Fibroblast of lung (primary cell): ENCODE measurements around the gene DPM1. TPM values are rescaled to one million over a fixed set of nuclear protein-coding genes. Genes with fewer than 3 reads are reported as not detected.

Source experiments
- DNase-seq, 2 donors: peaks; one replicate each; pipeline versions ENCODE4 v3.0.0 to v3.0.0-alpha.2; 2010; ENCODE audit warnings: low read depth in 2 of 2
- H2AFZ ChIP-seq: 2 replicates; pipeline ENCODE4 v1.5.1; 2012; ENCODE audit warnings: low read length, control low read depth, inconsistent platforms
- H3K27ac ChIP-seq: 2 replicates; pipeline ENCODE4 v1.5.1; 2011; ENCODE audit warnings: low read length, control low read depth; ENCODE audit not compliant: insufficient read depth
- H3K27me3 ChIP-seq: 2 replicates; pipeline ENCODE4 v1.5.1; 2011; ENCODE audit warnings: mild to moderate bottlenecking, low read length; ENCODE audit not compliant: control insufficient read depth, insufficient read depth
- H3K36me3 ChIP-seq: 2 replicates; pipeline ENCODE4 v1.5.1; 2011; ENCODE audit warnings: low read length; ENCODE audit not compliant: control insufficient read depth, insufficient read depth
- H3K4me1 ChIP-seq: 2 replicates; pipeline ENCODE4 v1.5.1; 2011; ENCODE audit warnings: low read length; ENCODE audit not compliant: control insufficient read depth, insufficient read depth; ENCODE audit errors: extremely low read depth
- H3K4me2 ChIP-seq: 2 replicates; pipeline ENCODE4 v1.5.1; 2011; ENCODE audit warnings: low read length, control low read depth; ENCODE audit not compliant: insufficient read depth; ENCODE audit errors: extremely low read depth
- H3K4me3 ChIP-seq, 4 experiments: fragments of 200-600 bp in 1 of 4; sonication (generic) in 1 of 4; replicated peaks in 1 of 4; 2 replicates each; pipeline ENCODE4 v1.5.1; 2011 to 2016; ENCODE audit warnings: low read length in 4 of 4, low read depth in 3 of 4, mild to moderate bottlenecking in 3 of 4, control low read depth in 2 of 4, inconsistent platforms in 1 of 4, mixed read lengths in 1 of 4; ENCODE audit not compliant: insufficient read depth in 1 of 4; ENCODE audit errors: control extremely low read depth in 1 of 4
- H3K79me2 ChIP-seq: 2 replicates; pipeline ENCODE4 v1.5.1; 2012; ENCODE audit warnings: mild to moderate bottlenecking, low read length, inconsistent platforms; ENCODE audit not compliant: control insufficient read depth, insufficient read depth
- H3K9ac ChIP-seq: 2 replicates; pipeline ENCODE4 v1.5.1; 2011; ENCODE audit warnings: mild to moderate bottlenecking, low read length, control low read depth; ENCODE audit not compliant: insufficient read depth
- H3K9me3 ChIP-seq: 2 replicates; pipeline ENCODE4 v1.5.1; 2012; ENCODE audit warnings: low read depth, low read length; ENCODE audit not compliant: control insufficient read depth, insufficient read depth
- H4K20me1 ChIP-seq: 2 replicates; pipeline ENCODE4 v1.5.1; 2011; ENCODE audit warnings: low read length; ENCODE audit not compliant: control insufficient read depth, insufficient read depth; ENCODE audit errors: extremely low read depth
- EZH2 ChIP-seq: IDR thresholded peaks from 2 replicates; pipeline ENCODE4 v1.5.1; 2012; ENCODE audit warnings: low read length, control low read depth, mild to moderate bottlenecking; ENCODE audit errors: missing control alignments
- polyA plus RNA-seq, 2 donors: library from polyadenylated mRNA; depleted of rRNA in 1 of 2; stranded (reverse) in 1 of 2; unstranded in 1 of 2; fragments of >200 nt; gene quantifications; 2 replicates each; pipeline ENCODE4 v1.2.1, GENCODE V29; 2011 to 2012; ENCODE audit warnings: missing spikeins in 1 of 2
- total RNA-seq: library from RNA; depleted of rRNA; stranded (reverse); fragments of >200 nt; gene quantifications from 2 replicates; pipeline ENCODE4 v1.2.1, GENCODE V29; 2014
- TF ChIP-seq, protein P1 (sequence below), 2 donors: IDR thresholded peaks in 1 of 2; conservative IDR thresholded peaks in 1 of 2; 1 replicate in 1 of 2; 2 replicates in 1 of 2; pipeline ENCODE4 v1.5.1; 2011 to 2012; ENCODE audit warnings: low read length in 2 of 2, control low read depth in 1 of 2, inconsistent platforms in 1 of 2, low read depth in 1 of 2, mild to moderate bottlenecking in 1 of 2

Gene DPM1
- total and polyA plus RNA-seq, 2 donors (not counting 1 experiment from before 2014, with no cell fraction given) = 60.9 to 89.1 TPM

DNA sequence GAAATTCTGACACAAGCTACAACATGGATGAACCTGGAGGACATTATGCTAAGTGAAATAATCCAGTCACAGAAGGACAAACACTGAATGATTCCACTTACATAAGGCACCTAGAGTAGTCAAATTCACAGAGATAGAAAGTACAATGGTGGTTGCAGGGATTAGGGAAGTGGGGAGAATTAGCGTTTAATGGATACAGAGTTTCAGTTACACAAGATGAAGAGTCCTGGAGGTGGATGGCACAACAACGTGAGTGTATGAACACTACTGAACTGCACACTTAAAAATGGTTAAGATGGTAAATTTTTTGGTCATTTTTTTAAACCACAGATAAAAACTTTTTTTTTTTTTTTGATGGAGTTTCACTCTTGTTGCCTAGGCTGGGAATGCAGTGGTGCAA is 25.0 kb upstream of the DPM1 start:
- Histone ChIP-seq H3K9me3 (no peaks in the 10 kb centered on the region), H4K20me1 (no peaks in the 10 kb centered on the region), H2AFZ (no peak overlapping the region), H3K4me2 (no peak overlapping the region), H3K27me3 (no peaks in the 10 kb centered on the region), H3K4me3 (no peak overlapping the region), H3K4me1 (peaks cover 18% of the 10 kb centered on the region), H3K79me2 (no peaks in the 10 kb centered on the region), H3K36me3 (no peaks in the 10 kb centered on the region), H3K27ac (no peak overlapping the region), H3K9ac (no peak overlapping the region)
- TF ChIP-seq EZH2 = no peak
- TF ChIP-seq, protein P1, sequence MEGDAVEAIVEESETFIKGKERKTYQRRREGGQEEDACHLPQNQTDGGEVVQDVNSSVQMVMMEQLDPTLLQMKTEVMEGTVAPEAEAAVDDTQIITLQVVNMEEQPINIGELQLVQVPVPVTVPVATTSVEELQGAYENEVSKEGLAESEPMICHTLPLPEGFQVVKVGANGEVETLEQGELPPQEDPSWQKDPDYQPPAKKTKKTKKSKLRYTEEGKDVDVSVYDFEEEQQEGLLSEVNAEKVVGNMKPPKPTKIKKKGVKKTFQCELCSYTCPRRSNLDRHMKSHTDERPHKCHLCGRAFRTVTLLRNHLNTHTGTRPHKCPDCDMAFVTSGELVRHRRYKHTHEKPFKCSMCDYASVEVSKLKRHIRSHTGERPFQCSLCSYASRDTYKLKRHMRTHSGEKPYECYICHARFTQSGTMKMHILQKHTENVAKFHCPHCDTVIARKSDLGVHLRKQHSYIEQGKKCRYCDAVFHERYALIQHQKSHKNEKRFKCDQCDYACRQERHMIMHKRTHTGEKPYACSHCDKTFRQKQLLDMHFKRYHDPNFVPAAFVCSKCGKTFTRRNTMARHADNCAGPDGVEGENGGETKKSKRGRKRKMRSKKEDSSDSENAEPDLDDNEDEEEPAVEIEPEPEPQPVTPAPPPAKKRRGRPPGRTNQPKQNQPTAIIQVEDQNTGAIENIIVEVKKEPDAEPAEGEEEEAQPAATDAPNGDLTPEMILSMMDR (conservative IDR thresholded peaks at IDR 0.05 in 1 of 2, IDR thresholded peaks at IDR 0.05 in 1 of 2; ENCODE audit: low read depth in 1 of 2, low read length in 2 of 2) = no peak
- DNase-seq = no peak

DNA sequence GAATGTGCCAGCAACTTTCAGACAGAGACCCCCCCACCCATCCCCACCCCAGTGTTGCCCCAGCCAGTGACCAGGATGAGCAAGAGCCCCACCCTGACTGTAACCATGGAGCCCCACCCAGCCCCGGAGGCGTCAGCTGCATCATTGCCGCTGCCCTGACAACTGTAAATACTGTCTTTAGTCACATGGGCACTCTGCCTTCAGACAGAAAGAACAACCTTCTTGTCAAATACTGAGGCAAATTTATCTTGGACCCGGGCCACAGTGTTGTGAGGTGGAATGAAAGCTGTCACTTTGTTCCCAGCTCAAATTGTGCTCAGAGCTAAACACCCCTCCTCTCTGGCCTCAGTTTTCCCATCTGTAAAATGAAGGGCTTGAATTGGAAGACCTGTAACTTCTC is 24.0 kb upstream of the DPM1 start:
- Histone ChIP-seq H3K36me3 (no peaks in the 10 kb centered on the region), H3K9me3 (no peaks in the 10 kb centered on the region), H3K9ac (no peak overlapping the region), H3K27me3 (no peaks in the 10 kb centered on the region), H3K4me3 (no peak overlapping the region), H2AFZ (no peak overlapping the region), H3K4me1 (peaks cover 22% of the 10 kb centered on the region), H3K4me2 (peak overlapping the region; percentile 19), H3K27ac (no peak overlapping the region), H4K20me1 (no peaks in the 10 kb centered on the region), H3K79me2 (no peaks in the 10 kb centered on the region)
- DNase-seq = peak; percentile 61 to 67
- TF ChIP-seq, protein P1 (conservative IDR thresholded peaks at IDR 0.05 in 1 of 2, IDR thresholded peaks at IDR 0.05 in 1 of 2; ENCODE audit: low read depth in 1 of 2, low read length in 2 of 2) = no peak
- TF ChIP-seq EZH2 = no peak

DNA sequence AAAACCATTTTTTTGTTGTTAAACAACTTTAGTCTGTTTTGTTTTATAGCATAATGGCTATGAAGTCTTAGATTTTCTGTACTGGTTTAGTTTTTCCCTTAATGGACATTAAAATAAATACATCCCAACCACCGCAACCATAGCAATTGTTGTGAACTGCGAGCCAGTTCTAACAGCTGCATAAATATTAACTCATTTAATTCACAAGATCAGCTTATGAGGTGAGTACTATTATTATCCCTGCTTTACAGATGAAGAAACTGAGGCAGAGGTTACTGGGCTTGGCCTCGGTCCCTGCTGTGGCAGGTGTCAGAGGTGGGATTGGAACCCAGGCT is 23.3 kb upstream of the DPM1 start:
- no peak overlapping the region for H3K9ac ChIP-seq
- no peak overlapping the region for H3K4me2 ChIP-seq
- peak overlapping the region; percentile 19 for H3K27ac ChIP-seq
- H3K9me3 ChIP-seq = no peaks in the 10 kb centered on the region
- H3K4me1 ChIP-seq = peaks cover 22% of the 10 kb centered on the region
- H3K27me3 ChIP-seq = no peaks in the 10 kb centered on the region
- H4K20me1 ChIP-seq = no peaks in the 10 kb centered on the region
- no peak for DNase-seq
- TF ChIP-seq, protein P1 (conservative IDR thresholded peaks at IDR 0.05 in 1 of 2, IDR thresholded peaks at IDR 0.05 in 1 of 2; ENCODE audit: low read depth in 1 of 2, low read length in 2 of 2) = no peak
- no peak for TF ChIP-seq EZH2
- H3K79me2 ChIP-seq = no peaks in the 10 kb centered on the region
- no peak overlapping the region for H2AFZ ChIP-seq
- no peaks in the 10 kb centered on the region for H3K36me3 ChIP-seq
- no peak overlapping the region for H3K4me3 ChIP-seq
